Measurements from ENCODE around the gene RAB3GAP1.
"Not testable (repeated sequence)": the region's sequence is repeated elsewhere in the genome, so short reads cannot be mapped to it uniquely, and the experiment has no call there.

The RAB3GAP1 gene

GRCh38 chr2:135052042-135052876, at the start of gene RAB3GAP1:
RAB3GAP1 (plus strand) TSS chr2:135052292; CDS start chr2:135052308, 16 bp downstream.
- peak; percentile 30 for DNase-seq (ENCODE audit: low read depth, low spot score)

GRCh38 chr2:135002836-135003235, 49.3 kb upstream of the RAB3GAP1 start:
- DNase-seq (ENCODE audit: low read depth, low spot score), result no peak

GRCh38 chr2:135004005-135004746, 47.9 kb upstream of the RAB3GAP1 start:
- peak; percentile 33 for DNase-seq (ENCODE audit: low read depth, low spot score)

GRCh38 chr2:135005753-135006152, 46.3 kb upstream of the RAB3GAP1 start:
- DNase-seq (ENCODE audit: low read depth, low spot score), result no peak

- DNase-seq (ENCODE audit: low read depth, low spot score), result no peak
Measured at GRCh38 chr2:135009339-135009738, 42.8 kb upstream of the RAB3GAP1 start.

GRCh38 chr2:135010200-135010942, 41.7 kb upstream of the RAB3GAP1 start:
- DNase-seq (ENCODE audit: low read depth, low spot score), result no peak

- no peak for DNase-seq (ENCODE audit: low read depth, low spot score)
Measured at GRCh38 chr2:135011633-135012032, 40.5 kb upstream of the RAB3GAP1 start.

GRCh38 chr2:135021618-135022017, 30.5 kb upstream of the RAB3GAP1 start:
- no peak for DNase-seq (ENCODE audit: low read depth, low spot score)

- DNase-seq (ENCODE audit: low read depth, low spot score), result no peak
Measured at GRCh38 chr2:135022952-135023880, 28.9 kb upstream of the RAB3GAP1 start.

GRCh38 chr2:135023886-135024485, 28.1 kb upstream of the RAB3GAP1 start:
- DNase-seq (ENCODE audit: low read depth, low spot score), result no peak

GRCh38 chr2:135029481-135030134, 22.5 kb upstream of the RAB3GAP1 start:
- DNase-seq (ENCODE audit: low read depth, low spot score), result no peak

GRCh38 chr2:135030826-135031225, 21.3 kb upstream of the RAB3GAP1 start:
- no peak for DNase-seq (ENCODE audit: low read depth, low spot score)

GRCh38 chr2:135033216-135033615, 18.9 kb upstream of the RAB3GAP1 start:
- DNase-seq (ENCODE audit: low read depth, low spot score), result not testable (repeated sequence)

GRCh38 chr2:135037831-135038230, 14.3 kb upstream of the RAB3GAP1 start:
- DNase-seq (ENCODE audit: low read depth, low spot score), result no peak

GRCh38 chr2:135043345-135043744, 8.7 kb upstream of the RAB3GAP1 start:
- DNase-seq (ENCODE audit: low read depth, low spot score), result no peak

- DNase-seq (ENCODE audit: low read depth, low spot score), result no peak
Measured at GRCh38 chr2:135047300-135047699, 4.8 kb upstream of the RAB3GAP1 start, which contains the start of gene MAP3K19. MAP3K19 (minus strand) TSS chr2:135047447; CDS start chr2:135024647, 22,800 bp downstream.

- no peak for DNase-seq (ENCODE audit: low read depth, low spot score)
Measured at GRCh38 chr2:135048122-135048521, 4.0 kb upstream of the RAB3GAP1 start.

- no peak for DNase-seq (ENCODE audit: low read depth, low spot score)
Measured at GRCh38 chr2:135050132-135050531, 2.0 kb upstream of the RAB3GAP1 start.

GRCh38 chr2:135050684-135051083, 1.4 kb upstream of the RAB3GAP1 start:
- no peak for DNase-seq (ENCODE audit: low read depth, low spot score)

- no peak for DNase-seq (ENCODE audit: low read depth, low spot score)
Measured at GRCh38 chr2:135052997-135053474, 944 bp downstream of the RAB3GAP1 start.
